Neural cell (in vitro differentiated cells): ENCODE measurements around the gene WRNIP1.

Source experiments
- CTCF ChIP-seq: fragments of 450-650 bp; IDR thresholded peaks from 2 replicates; pipeline ENCODE4 v1.5.1; 2014; ENCODE audit warnings: antibody characterized with exemption, mild to moderate bottlenecking, moderate library complexity; ENCODE audit not compliant: poor library complexity, severe bottlenecking
- EZH2 ChIP-seq: fragments of 200-600, 300-800 bp; shearing (Covaris generic), sonication (generic); IDR thresholded peaks from 2 replicates; pipeline ENCODE4 v1.6.1; 2014; ENCODE audit warnings: antibody characterized with exemption, low read length, borderline replicate concordance, mild to moderate bottlenecking; ENCODE audit not compliant: insufficient read depth, poor library complexity, severe bottlenecking
- MXI1 ChIP-seq: fragments of 450-650 bp; conservative IDR thresholded peaks from 2 replicates; pipeline ENCODE4 v1.6.1; 2014; ENCODE audit warnings: antibody characterized with exemption, mild to moderate bottlenecking; ENCODE audit not compliant: poor library complexity, severe bottlenecking
- POLR2AphosphoS5 ChIP-seq: IDR thresholded peaks from 2 replicates; pipeline ENCODE4 v1.6.1; 2012
- TAF1 ChIP-seq: IDR thresholded peaks from 2 replicates; pipeline ENCODE4 v1.6.1; 2012; ENCODE audit warnings: low read depth
- TF ChIP-seq, protein P1 (sequence below): IDR thresholded peaks from 2 replicates; pipeline ENCODE4 v1.6.1; 2012; ENCODE audit warnings: borderline replicate concordance

- TF ChIP-seq CTCF (peak; percentile 89), POLR2AphosphoS5 (no peak), EZH2 (no peak), TAF1 (no peak), MXI1 (no peak)
- TF ChIP-seq, protein P1, sequence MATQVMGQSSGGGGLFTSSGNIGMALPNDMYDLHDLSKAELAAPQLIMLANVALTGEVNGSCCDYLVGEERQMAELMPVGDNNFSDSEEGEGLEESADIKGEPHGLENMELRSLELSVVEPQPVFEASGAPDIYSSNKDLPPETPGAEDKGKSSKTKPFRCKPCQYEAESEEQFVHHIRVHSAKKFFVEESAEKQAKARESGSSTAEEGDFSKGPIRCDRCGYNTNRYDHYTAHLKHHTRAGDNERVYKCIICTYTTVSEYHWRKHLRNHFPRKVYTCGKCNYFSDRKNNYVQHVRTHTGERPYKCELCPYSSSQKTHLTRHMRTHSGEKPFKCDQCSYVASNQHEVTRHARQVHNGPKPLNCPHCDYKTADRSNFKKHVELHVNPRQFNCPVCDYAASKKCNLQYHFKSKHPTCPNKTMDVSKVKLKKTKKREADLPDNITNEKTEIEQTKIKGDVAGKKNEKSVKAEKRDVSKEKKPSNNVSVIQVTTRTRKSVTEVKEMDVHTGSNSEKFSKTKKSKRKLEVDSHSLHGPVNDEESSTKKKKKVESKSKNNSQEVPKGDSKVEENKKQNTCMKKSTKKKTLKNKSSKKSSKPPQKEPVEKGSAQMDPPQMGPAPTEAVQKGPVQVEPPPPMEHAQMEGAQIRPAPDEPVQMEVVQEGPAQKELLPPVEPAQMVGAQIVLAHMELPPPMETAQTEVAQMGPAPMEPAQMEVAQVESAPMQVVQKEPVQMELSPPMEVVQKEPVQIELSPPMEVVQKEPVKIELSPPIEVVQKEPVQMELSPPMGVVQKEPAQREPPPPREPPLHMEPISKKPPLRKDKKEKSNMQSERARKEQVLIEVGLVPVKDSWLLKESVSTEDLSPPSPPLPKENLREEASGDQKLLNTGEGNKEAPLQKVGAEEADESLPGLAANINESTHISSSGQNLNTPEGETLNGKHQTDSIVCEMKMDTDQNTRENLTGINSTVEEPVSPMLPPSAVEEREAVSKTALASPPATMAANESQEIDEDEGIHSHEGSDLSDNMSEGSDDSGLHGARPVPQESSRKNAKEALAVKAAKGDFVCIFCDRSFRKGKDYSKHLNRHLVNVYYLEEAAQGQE, result no peak
Measured at GRCh38 chr6:2738373-2738979, 26.7 kb upstream of the WRNIP1 start.
